Stimulated activated CD4-positive, alpha-beta T cell treated with anti-CD3 and anti-CD28 coated beads, TNF-alpha, amount 100 ng/mL, for 1 hour (primary cell): Measurements from ENCODE around the gene AP4S1.
"Not testable (repeated sequence)": the region's sequence is repeated elsewhere in the genome, so short reads cannot be mapped to it uniquely, and the experiment has no call there.

Experiments used
- DNase-seq, 3 donors: peaks; one replicate each; pipeline ENCODE4 v3.0.0-alpha.2; 2020; ENCODE audit warnings: low read depth in 3 of 3, low spot score in 1 of 3

Gene AP4S1

GRCh38 chr14:31004007-31004406, 21.4 kb upstream of the AP4S1 start:
- DNase-seq: not testable (repeated sequence)

GRCh38 chr14:31006703-31007102, 18.7 kb upstream of the AP4S1 start:
- no peak for DNase-seq

- DNase-seq: no peak
These were observed 15.4 kb upstream of the AP4S1 start for GRCh38 chr14:31009836-31010574.

GRCh38 chr14:31010935-31011334, 14.5 kb upstream of the AP4S1 start:
- DNase-seq: no peak

- DNase-seq: no peak
These were observed 11.6 kb upstream of the AP4S1 start for GRCh38 chr14:31013841-31014240.

- no peak for DNase-seq
These were observed 7.3 kb upstream of the AP4S1 start for GRCh38 chr14:31018057-31018645.

GRCh38 chr14:31020834-31021575, 4.4 kb upstream of the AP4S1 start:
- DNase-seq: no peak

GRCh38 chr14:31021576-31021949, 3.9 kb upstream of the AP4S1 start:
- no peak for DNase-seq

GRCh38 chr14:31022386-31022785, 3.1 kb upstream of the AP4S1 start:
- DNase-seq: no peak

- no peak for DNase-seq
These were observed 1.4 kb upstream of the AP4S1 start for GRCh38 chr14:31024010-31024480.

- DNase-seq: no peak
These were observed 677 bp upstream of the AP4S1 start for GRCh38 chr14:31024577-31025366.

- no peak for DNase-seq
These were observed 614 bp downstream of the AP4S1 start, which contains the start of gene STRN3 for GRCh38 chr14:31026077-31026449. Gene STRN3 (minus strand): TSS chr14:31026379. CDS start chr14:31026185, 194 bp downstream.

GRCh38 chr14:31026450-31027235, 1.2 kb downstream of the AP4S1 start:
- DNase-seq: peak; percentile 76 to 84 (median 80)

GRCh38 chr14:31027847-31028246, 2.4 kb downstream of the AP4S1 start:
- DNase-seq: no peak

- DNase-seq: no peak
These were observed 3.8 kb downstream of the AP4S1 start for GRCh38 chr14:31029016-31029970.

GRCh38 chr14:31030469-31030868, 5.0 kb downstream of the AP4S1 start:
- no peak for DNase-seq

- DNase-seq: no peak
These were observed 11.1 kb downstream of the AP4S1 start for GRCh38 chr14:31036552-31036951.

GRCh38 chr14:31037709-31038221, 12.3 kb downstream of the AP4S1 start:
- DNase-seq: no peak

- DNase-seq: no peak
These were observed 13.2 kb downstream of the AP4S1 start for GRCh38 chr14:31038521-31039166.
